Loucy (cell line): ENCODE measurements around the gene EXOC3L2.

Experiments
- CTCF ChIP-seq: fragments of 200-600 bp; sonication (generic); conservative IDR thresholded peaks from 2 replicates; pipeline ENCODE4 v1.5.1; 2014; ENCODE audit warnings: mild to moderate bottlenecking, antibody characterized with exemption, low read length
- EZH2phosphoT487 ChIP-seq: fragments of 200-600 bp; IDR thresholded peaks from 2 replicates; pipeline ENCODE4 v1.6.1; 2018; ENCODE audit warnings: antibody characterized with exemption, mild to moderate bottlenecking, moderate library complexity, borderline replicate concordance

GRCh38 chr19:45278087-45278486 is 32.9 kb upstream of the EXOC3L2 start:
- TF ChIP-seq CTCF, result no peak
- no peak for TF ChIP-seq EZH2phosphoT487
